NB4 (cell line): ENCODE data around the gene NNAT.

Experiments used
- DNase-seq: peaks from one replicate; pipeline ENCODE4 v3.0.0; 2010; ENCODE audit warnings: low read depth
- H3K4me3 ChIP-seq: one replicate; pipeline ENCODE4 v1.5.1; 2011; ENCODE audit warnings: mild to moderate bottlenecking, low read depth, low read length, moderate library complexity
- MAX ChIP-seq: IDR thresholded peaks from 2 replicates; pipeline ENCODE4 v1.6.1; 2011; ENCODE audit warnings: low read depth, low read length
- MYC ChIP-seq: IDR thresholded peaks from 2 replicates; pipeline ENCODE4 v1.6.1; 2011; ENCODE audit warnings: low read depth, low read length
- POLR2A ChIP-seq: IDR thresholded peaks from 2 replicates; pipeline ENCODE4 v1.6.1; 2011; ENCODE audit warnings: mild to moderate bottlenecking; ENCODE audit not compliant: insufficient read length; ENCODE audit errors: extremely low read depth
- TF ChIP-seq, protein P1 (sequence below): IDR thresholded peaks from one replicate; pipeline ENCODE4 v1.5.1; 2012; ENCODE audit warnings: low read depth, low read length

Gene NNAT

DNA sequence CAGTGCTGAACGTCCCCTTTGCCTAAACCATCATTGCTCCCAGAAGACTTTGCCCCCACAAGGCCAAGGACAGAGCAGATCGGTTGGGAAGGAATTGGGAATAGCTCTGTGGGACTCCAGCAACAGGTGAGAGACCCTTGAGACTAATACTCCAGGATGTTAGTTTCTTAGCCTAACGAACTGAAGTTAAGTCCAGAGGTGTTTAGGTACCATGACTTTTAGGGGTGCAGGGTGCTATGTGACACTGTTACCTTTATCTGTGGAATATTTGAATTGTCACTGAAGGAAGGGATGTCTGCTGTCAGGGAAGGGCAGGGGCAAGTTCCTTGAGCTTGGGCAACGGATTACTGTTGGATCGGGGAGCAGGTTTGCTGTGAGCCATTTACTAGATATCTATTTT is 4.8 kb downstream of the NNAT start:
- no peak overlapping the region for H3K4me3 ChIP-seq
- TF ChIP-seq POLR2A (no peak), MAX (no peak), MYC (no peak)
- TF ChIP-seq, protein P1, sequence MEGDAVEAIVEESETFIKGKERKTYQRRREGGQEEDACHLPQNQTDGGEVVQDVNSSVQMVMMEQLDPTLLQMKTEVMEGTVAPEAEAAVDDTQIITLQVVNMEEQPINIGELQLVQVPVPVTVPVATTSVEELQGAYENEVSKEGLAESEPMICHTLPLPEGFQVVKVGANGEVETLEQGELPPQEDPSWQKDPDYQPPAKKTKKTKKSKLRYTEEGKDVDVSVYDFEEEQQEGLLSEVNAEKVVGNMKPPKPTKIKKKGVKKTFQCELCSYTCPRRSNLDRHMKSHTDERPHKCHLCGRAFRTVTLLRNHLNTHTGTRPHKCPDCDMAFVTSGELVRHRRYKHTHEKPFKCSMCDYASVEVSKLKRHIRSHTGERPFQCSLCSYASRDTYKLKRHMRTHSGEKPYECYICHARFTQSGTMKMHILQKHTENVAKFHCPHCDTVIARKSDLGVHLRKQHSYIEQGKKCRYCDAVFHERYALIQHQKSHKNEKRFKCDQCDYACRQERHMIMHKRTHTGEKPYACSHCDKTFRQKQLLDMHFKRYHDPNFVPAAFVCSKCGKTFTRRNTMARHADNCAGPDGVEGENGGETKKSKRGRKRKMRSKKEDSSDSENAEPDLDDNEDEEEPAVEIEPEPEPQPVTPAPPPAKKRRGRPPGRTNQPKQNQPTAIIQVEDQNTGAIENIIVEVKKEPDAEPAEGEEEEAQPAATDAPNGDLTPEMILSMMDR = no peak
- no peak for DNase-seq

DNA sequence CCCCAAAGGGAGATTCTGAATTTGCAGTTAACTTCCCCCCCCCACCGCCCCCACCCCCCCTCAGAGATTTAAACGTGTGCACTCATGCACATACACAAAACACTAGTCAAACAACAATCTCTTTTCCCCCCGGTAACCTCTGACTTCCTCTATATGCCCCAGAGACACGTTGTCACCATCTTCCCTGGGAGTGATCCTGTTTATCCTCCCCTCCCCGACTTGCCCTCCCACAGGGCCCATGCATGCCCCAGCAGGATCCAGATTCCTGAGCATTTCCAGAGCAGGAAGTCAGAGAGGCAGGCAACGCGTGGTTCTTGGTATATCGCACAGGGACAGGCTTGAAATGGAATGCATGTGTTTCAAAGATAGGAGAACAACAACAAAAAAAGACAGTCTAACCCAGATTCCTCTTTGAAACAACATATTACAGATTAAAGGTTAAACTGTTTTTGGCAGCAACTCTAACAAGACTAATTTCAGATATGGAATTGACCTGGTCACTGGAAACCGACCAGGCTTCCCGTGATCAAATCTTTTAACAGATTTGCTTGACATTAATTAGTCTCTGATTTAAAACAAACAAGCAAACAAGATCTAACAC is 5.3 kb downstream of the NNAT start:
- H3K4me3 ChIP-seq = peak overlapping the region; percentile 88
- peak; percentile 50 for DNase-seq
- TF ChIP-seq POLR2A = no peak
- no peak for TF ChIP-seq MYC
- 0 out of 2 replicates have a peak, but pooled peaks have one; percentile 4 for TF ChIP-seq MAX
- TF ChIP-seq, protein P1 = no peak

- peak; percentile 24 for DNase-seq
- no peak for TF ChIP-seq MAX
- H3K4me3 ChIP-seq = peak overlapping the region; percentile 88
These were observed 6.0 kb downstream of the NNAT start for GRCh38 chr20:37526839-37527637.

DNA sequence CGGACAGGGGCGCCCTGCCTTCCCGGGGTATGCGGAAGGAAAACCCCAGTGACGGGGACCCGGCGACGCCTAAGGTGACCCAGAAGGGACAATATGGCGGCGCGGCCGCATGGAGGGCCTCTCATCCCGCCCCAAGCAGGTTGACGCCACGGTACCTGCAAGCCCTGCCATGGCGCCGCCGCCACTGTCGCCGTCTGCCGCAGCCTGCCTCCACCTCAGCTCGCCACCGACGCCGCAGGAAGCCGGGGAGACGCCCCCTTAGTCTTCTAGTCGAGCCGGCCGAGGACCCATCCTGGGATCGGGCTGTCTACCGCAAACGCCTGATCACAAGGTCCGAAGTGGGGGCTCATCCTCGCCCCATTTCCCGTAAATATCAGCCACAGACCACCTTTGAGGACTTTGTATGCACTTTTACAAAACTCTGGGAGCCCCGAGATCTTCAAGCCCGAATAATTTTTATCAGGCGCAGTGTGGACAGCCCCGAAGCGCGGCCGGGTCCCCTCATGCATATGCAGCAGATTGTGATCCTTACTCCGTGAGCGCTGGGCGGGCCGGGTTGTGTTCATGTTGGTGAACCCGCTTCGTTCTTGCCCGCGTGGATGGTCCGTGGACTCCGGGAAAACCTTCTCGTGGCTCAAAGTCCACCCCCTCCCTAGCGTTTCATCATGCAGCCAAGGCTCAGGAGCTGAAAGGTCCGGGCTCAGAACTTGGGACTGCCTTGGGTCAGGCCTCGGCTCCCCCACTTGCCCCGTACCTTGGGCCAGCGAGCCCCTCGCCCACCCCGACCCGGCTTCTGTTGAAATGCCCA is 6.8 kb downstream of the NNAT start, which contains the start of gene BLCAP:
TSS of gene BLCAP (minus strand) at position 239 of the 808 bp plus-strand sequence. CDS start 8,702 bp downstream, outside the sequence.
- DNase-seq = peak; percentile 90
- TF ChIP-seq, protein P1 = no peak
- TF ChIP-seq POLR2A (peak; percentile 89), MYC (peak; percentile 72), MAX (peak; percentile 62)
- peak within 1 kb of the TSS; percentile 88 for H3K4me3 ChIP-seq

DNA sequence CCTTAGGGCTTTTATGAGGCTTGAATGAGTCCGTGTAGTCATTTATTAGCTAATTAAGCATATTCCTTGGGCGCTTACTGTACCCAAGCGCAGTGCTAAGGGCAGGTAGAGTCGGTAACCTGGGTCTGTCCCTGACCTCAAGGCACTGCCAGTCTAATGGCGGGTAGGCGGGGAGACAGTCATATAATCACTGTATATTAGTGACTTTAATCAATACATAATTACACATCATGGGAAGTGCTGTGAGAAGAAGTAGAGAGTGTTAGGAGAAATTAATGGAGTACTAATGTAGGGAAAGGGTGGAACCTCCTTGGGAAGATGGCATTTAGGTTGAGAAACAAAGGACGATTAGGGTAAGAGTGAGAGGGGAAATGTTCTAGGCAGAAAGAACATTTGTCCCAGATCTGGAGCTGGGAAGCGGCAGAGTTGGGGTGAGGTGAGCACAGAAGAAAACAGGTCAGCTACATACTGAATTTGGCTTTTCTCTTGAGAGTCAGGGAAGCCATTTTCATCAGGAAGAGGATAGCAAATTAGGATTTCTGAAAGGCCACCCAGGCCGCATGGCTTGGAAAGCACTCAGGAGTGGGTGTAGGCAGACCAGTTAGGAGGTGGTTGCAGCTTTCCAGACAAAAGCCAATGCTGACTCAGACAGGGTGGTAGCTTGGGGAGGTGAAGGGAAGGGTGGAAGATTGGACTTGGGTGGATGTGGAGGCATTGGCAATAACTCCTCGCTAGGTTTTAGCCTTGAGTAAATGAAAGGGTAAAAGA is 7.6 kb downstream of the NNAT start:
- H3K4me3 ChIP-seq = peak overlapping the region; percentile 88
- TF ChIP-seq, protein P1 = no peak
- no peak for TF ChIP-seq MYC
- TF ChIP-seq MAX = no peak
- TF ChIP-seq POLR2A = no peak
- DNase-seq = no peak
